Measurements from ENCODE around the gene REV1. TPM values are rescaled to one million over a fixed set of nuclear protein-coding genes. Genes with fewer than 3 reads are reported as not detected.
A peak's percentile ranks its signal among the peaks of the same experiment; 100 is the strongest.

REV1 gene
- total RNA-seq, 1 experiment from 2014 or later: 38.6 TPM

DNA sequence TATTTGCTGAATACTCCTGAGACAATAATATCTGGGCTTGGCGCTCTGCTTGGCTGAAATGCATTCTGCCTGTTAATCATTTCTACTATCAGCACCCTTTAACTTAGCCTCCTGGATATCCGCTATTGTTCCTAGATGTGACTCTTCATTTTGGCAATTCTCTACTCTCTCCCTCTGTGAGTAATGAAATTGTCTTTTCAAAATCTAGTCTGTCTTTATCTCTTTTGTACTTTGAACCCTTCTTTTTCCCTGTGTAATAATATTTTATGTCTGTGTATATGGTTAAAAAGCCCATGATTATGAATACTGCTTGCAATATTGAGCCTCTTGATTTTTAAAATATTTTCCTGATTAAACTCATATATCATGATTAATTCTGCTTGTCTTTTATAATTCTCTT, 6.2 kb upstream of the REV1 start:
- DNase-seq (ENCODE audit: unreplicated experiment): no peak
- H3K27ac Mint-ChIP-seq (ENCODE audit: low read depth, unreplicated experiment): no peak overlapping the region
- no peaks in the 10 kb centered on the region for H3K36me3 Mint-ChIP-seq (ENCODE audit: insufficient read depth, unreplicated experiment)
- no TSS peak for BruUV-seq (replicated peaks)
- no peaks in the 10 kb centered on the region for H3K4me1 Mint-ChIP-seq (ENCODE audit: insufficient read depth, unreplicated experiment)
- TF ChIP-seq CTCF (IDR thresholded peaks at IDR 0.05; ENCODE audit: unreplicated experiment): no peak
- intact Hi-C loops (cut with micrococcal nuclease): no loop called here
- H3K27me3 Mint-ChIP-seq (ENCODE audit: insufficient read depth, unreplicated experiment): peaks cover 25% of the 10 kb centered on the region
- POLR2A ChIA-PET: no interaction called here
- H3K9me3 Mint-ChIP-seq (ENCODE audit: unreplicated experiment): no peaks in the 10 kb centered on the region
- CTCF ChIA-PET: no interaction called here
- no peak overlapping the region for H3K4me3 Mint-ChIP-seq (ENCODE audit: unreplicated experiment)

DNA sequence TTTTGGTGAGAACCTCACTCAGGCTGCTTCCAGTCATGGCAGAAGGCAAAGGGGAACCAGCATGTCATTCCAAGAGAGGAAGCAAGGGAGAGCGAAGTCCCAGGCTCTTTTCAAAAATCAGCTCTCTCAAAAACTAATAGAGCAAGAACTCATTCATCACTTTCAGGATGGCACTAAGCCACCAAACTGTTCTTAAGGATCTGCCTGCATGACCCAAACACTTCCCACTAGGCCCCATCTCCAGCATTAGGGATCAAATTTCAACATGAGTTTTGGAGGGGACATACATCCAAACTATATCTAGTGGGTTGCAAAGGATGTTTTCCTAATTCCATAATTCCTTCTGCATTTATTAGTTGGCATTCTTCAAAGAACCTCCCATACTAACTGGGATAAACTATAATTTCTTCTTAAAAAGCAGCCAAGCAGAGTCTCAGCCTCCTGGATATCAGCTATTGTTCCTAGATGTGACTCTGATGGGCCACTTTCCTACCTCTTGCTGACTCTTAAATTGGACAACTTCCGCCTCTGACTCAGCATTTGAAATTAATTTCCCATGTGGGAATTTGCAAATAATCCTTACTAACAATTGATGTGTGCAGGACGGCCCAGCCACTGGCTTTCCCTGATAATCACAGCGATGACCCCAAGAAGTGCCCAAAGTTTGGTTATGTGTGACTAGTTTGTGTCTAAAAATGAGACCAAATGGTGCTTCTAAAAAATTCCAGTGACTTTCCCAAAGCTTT, 5.5 kb upstream of the REV1 start:
- no peak overlapping the region for H3K27ac Mint-ChIP-seq (ENCODE audit: low read depth, unreplicated experiment)
- peaks cover 25% of the 10 kb centered on the region for H3K27me3 Mint-ChIP-seq (ENCODE audit: insufficient read depth, unreplicated experiment)
- ChIA-PET POLR2A (no interaction called here), CTCF (no interaction called here)
- DNase-seq (ENCODE audit: unreplicated experiment): no peak
- intact Hi-C loops (cut with micrococcal nuclease): no loop called here
- no TSS peak for BruUV-seq (replicated peaks)
- no peaks in the 10 kb centered on the region for H3K36me3 Mint-ChIP-seq (ENCODE audit: insufficient read depth, unreplicated experiment)
- no peak for TF ChIP-seq CTCF (IDR thresholded peaks at IDR 0.05; ENCODE audit: unreplicated experiment)
- no peaks in the 10 kb centered on the region for H3K9me3 Mint-ChIP-seq (ENCODE audit: unreplicated experiment)
- no peaks in the 10 kb centered on the region for H3K4me1 Mint-ChIP-seq (ENCODE audit: insufficient read depth, unreplicated experiment)
- H3K4me3 Mint-ChIP-seq (ENCODE audit: unreplicated experiment): no peak overlapping the region

GRCh38 chr2:99492721-99493120, 2.9 kb upstream of the REV1 start:
- no peak for TF ChIP-seq CTCF (IDR thresholded peaks at IDR 0.05; ENCODE audit: unreplicated experiment)
- H3K4me1 Mint-ChIP-seq (ENCODE audit: insufficient read depth, unreplicated experiment): peaks cover 2% of the 10 kb centered on the region
- no peak for DNase-seq (ENCODE audit: unreplicated experiment)
- H3K9me3 Mint-ChIP-seq (ENCODE audit: unreplicated experiment): no peaks in the 10 kb centered on the region
- ChIA-PET POLR2A (interaction anchor here (1.0 kb wide), 1 partner anchor 12 kb away, joined by 3 read pairs; no protein-coding TSS in a partner anchor), CTCF (no interaction called here)
- H3K27ac Mint-ChIP-seq (ENCODE audit: low read depth, unreplicated experiment): no peak overlapping the region
- H3K27me3 Mint-ChIP-seq (ENCODE audit: insufficient read depth, unreplicated experiment): peaks cover under 1% of the 10 kb centered on the region
- no peak overlapping the region for H3K4me3 Mint-ChIP-seq (ENCODE audit: unreplicated experiment)
- no TSS peak for BruUV-seq (replicated peaks)
- intact Hi-C loops (cut with micrococcal nuclease): loop anchor here (5.0 kb wide), 2 partner anchors 425 to 845 kb away; no protein-coding TSS in a partner anchor
- H3K36me3 Mint-ChIP-seq (ENCODE audit: insufficient read depth, unreplicated experiment): no peaks in the 10 kb centered on the region

DNA sequence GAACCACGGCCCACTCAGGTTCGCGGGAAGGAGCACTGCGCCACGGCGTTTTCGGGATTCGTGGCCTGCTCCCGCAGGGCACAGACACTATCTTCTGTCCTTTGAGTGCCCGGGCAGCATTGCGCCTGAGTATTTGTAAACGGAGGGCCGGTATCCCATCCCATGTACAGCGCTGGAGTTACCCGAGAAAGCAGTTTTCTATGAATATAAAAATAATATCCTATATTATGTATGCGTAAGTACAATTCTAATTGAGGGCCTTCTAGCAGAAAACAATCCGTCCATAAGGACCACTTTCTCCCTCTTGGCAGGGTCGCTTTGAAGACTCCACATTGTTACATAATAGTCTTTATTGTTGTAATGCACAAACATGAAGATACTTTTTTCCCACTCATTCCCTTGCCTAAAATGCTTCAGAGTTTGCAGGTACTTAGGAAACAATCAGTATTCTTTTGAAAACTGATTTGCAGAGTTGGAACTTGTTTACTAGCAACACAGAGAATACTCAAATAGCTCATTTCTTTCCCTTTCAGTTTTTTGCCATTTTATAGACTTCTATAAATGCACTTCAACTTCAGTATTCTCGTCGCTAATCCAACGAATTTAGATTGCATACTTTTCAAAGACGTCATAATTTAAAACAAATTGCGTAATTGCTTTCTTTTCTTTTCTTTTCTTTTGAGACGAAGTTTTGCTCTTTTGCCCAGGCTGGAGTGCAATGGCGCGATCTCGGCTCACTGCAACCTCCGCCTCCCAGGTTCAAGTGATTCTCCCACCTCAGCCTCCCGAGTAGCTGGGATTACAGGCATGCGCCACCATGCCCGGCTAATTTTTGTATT, 1.0 kb upstream of the REV1 start:
- POLR2A ChIA-PET: interaction anchor here (0.7 to 1.9 kb wide), 5 partner anchors 18 to 153 kb away, joined by 3 to 25 read pairs (median 4); partner anchors contain the start of genes EIF5B and TXNDC9
- Mint-ChIP-seq H3K27me3 (ENCODE audit: insufficient read depth, unreplicated experiment) (no peaks in the 10 kb centered on the region), H3K27ac (ENCODE audit: low read depth, unreplicated experiment) (peak overlapping the region; percentile 93), H3K4me3 (ENCODE audit: unreplicated experiment) (peak overlapping the region; percentile 89), H3K36me3 (ENCODE audit: insufficient read depth, unreplicated experiment) (no peaks in the 10 kb centered on the region), H3K9me3 (ENCODE audit: unreplicated experiment) (no peaks in the 10 kb centered on the region), H3K4me1 (ENCODE audit: insufficient read depth, unreplicated experiment) (peaks cover 15% of the 10 kb centered on the region)
- CTCF ChIA-PET: interaction anchor here (0.6 to 1.0 kb wide), 11 partner anchors 12 to 255 kb away, joined by 3 to 6 read pairs (median 3); no protein-coding TSS in a partner anchor
- intact Hi-C loops (cut with micrococcal nuclease): loop anchor here (1.0 to 5.0 kb wide), 7 partner anchors 48 to 844 kb away; partner anchors contain the start of genes MITD1, MRPL30 and TXNDC9
- no peak for TF ChIP-seq CTCF (IDR thresholded peaks at IDR 0.05; ENCODE audit: unreplicated experiment)
- BruUV-seq (replicated peaks): no TSS peak
- DNase-seq (ENCODE audit: unreplicated experiment): no peak
